GM12874 (cell line): Measurements from ENCODE around the gene MTF1.
A peak's percentile ranks its signal among the peaks of the same experiment; 100 is the strongest.

Source experiments
- TF ChIP-seq, protein P1 (sequence below): IDR thresholded peaks from 2 replicates; pipeline ENCODE4 v1.5.1; 2011; ENCODE audit warnings: low read depth, mild to moderate bottlenecking, control low read depth, low read length, moderate library complexity; ENCODE audit not compliant: insufficient read depth

The MTF1 gene

GRCh38 chr1:37859507-37860345 lies at the start of gene MTF1:
TSS of gene MTF1 (minus strand) at chr1:37859592. CDS start at chr1:37857658, 1,934 bp downstream.
- TF ChIP-seq, protein P1, sequence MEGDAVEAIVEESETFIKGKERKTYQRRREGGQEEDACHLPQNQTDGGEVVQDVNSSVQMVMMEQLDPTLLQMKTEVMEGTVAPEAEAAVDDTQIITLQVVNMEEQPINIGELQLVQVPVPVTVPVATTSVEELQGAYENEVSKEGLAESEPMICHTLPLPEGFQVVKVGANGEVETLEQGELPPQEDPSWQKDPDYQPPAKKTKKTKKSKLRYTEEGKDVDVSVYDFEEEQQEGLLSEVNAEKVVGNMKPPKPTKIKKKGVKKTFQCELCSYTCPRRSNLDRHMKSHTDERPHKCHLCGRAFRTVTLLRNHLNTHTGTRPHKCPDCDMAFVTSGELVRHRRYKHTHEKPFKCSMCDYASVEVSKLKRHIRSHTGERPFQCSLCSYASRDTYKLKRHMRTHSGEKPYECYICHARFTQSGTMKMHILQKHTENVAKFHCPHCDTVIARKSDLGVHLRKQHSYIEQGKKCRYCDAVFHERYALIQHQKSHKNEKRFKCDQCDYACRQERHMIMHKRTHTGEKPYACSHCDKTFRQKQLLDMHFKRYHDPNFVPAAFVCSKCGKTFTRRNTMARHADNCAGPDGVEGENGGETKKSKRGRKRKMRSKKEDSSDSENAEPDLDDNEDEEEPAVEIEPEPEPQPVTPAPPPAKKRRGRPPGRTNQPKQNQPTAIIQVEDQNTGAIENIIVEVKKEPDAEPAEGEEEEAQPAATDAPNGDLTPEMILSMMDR: peak; percentile 91

GRCh38 chr1:37905727-37906126 lies 46.3 kb upstream of the MTF1 start:
- TF ChIP-seq, protein P1: no peak

DNA sequence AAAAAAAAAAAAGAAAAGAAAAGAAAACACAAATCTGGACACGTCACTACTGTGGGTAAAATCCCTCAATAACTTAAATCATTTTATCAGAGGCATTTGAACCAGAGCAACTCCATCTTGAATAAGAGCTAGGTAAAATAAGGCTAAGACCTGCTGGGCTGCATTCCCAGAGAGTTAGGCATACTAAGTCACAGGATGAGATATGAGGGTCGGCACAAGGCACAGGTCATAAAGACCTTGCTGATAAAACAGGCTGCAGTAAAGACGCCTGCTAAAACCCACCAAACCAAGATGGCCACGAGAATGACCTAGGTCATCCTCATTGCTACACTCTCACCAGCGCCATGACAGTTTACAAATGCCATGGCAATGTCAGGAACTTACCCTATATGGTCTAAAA lies 43.6 kb upstream of the MTF1 start:
- TF ChIP-seq, protein P1: no peak

DNA sequence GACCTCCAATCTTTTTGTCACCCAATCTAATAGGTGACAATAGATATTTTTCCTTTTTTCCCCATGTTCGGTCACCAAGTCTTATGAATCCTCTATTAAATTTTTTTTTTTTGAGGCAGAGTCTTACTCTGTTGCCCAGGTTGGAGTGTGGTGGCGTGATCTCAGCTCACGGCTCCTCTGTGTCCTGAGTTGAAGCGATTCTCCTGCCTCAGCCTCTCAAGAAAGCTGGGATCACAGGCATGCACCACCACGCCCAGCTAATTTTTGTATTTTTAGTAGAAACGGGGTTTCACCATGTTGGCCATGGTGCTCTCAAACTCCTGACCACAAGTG lies 42.5 kb upstream of the MTF1 start:
- TF ChIP-seq, protein P1: no peak

GRCh38 chr1:37901191-37901892 lies 42.0 kb upstream of the MTF1 start:
- TF ChIP-seq, protein P1: no peak

DNA sequence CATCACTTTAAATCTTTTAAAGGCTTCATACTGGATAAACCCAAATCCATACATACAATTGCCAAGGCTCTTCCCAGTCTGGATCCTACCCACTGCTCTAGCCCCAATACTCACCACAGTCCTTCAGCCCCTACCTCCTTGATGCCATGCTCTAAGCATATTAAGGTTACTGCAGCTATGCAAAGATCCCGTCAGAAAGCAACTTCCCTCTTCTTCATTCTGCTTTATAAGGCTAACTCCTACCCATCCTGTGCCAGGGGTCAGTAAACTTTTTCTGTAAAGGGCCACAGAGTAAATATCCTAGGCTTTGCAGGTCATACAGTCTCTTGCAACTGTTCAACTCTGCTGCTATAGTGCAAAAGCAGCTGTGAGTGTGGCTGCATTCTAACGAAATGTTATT lies 34.3 kb upstream of the MTF1 start:
- TF ChIP-seq, protein P1: no peak

GRCh38 chr1:37892151-37893047 lies 33.0 kb upstream of the MTF1 start:
- TF ChIP-seq, protein P1: no peak
